ENCODE results near the gene ORC3.

The ORC3 gene

GRCh38 chr6:87664921-87665485, 75.1 kb downstream of the ORC3 start:
- TF ChIP-seq FOXM1 (IDR thresholded peaks at IDR 0.05; ENCODE audit: borderline replicate concordance, low read depth) (no peak), YY1 (IDR thresholded peaks at IDR 0.05; ENCODE audit: low read depth) (no peak), ZBTB7A (IDR thresholded peaks at IDR 0.05; ENCODE audit: low read depth) (no peak), EP300 (IDR thresholded peaks at IDR 0.05; ENCODE audit: borderline replicate concordance) (no peak), RAD21 (IDR thresholded peaks at IDR 0.05; ENCODE audit: low read depth) (no peak), TCF12 (IDR thresholded peaks at IDR 0.05; ENCODE audit: low read depth) (no peak), USF1 (IDR thresholded peaks at IDR 0.05) (no peak), NFIC (IDR thresholded peaks at IDR 0.05) (no peak)

- no peak for TF ChIP-seq USF1 (IDR thresholded peaks at IDR 0.05)
Measured at GRCh38 chr6:87667032-87667431, 77.1 kb downstream of the ORC3 start.

- TF ChIP-seq CREB1 (IDR thresholded peaks at IDR 0.05; ENCODE audit: low read depth) (no peak), USF1 (IDR thresholded peaks at IDR 0.05) (no peak), EP300 (IDR thresholded peaks at IDR 0.05; ENCODE audit: borderline replicate concordance) (no peak), RAD21 (IDR thresholded peaks at IDR 0.05; ENCODE audit: low read depth) (no peak), YY1 (IDR thresholded peaks at IDR 0.05; ENCODE audit: low read depth) (no peak), REST (IDR thresholded peaks at IDR 0.05; ENCODE audit: low read depth) (no peak), TEAD4 (IDR thresholded peaks at IDR 0.05) (no peak), NFIC (IDR thresholded peaks at IDR 0.05) (no peak), TAF1 (IDR thresholded peaks at IDR 0.05; ENCODE audit: low read depth) (no peak), ZBTB7A (IDR thresholded peaks at IDR 0.05; ENCODE audit: low read depth) (no peak), TCF12 (IDR thresholded peaks at IDR 0.05; ENCODE audit: low read depth) (no peak), CEBPB (IDR thresholded peaks at IDR 0.05) (no peak), FOXM1 (IDR thresholded peaks at IDR 0.05; ENCODE audit: borderline replicate concordance, low read depth) (no peak), EGR1 (IDR thresholded peaks at IDR 0.05) (no peak), MAX (IDR thresholded peaks at IDR 0.05) (no peak)
Measured at GRCh38 chr6:87668013-87668412, 78.1 kb downstream of the ORC3 start.

GRCh38 chr6:87669051-87669450, 79.1 kb downstream of the ORC3 start:
- TF ChIP-seq REST (IDR thresholded peaks at IDR 0.05; ENCODE audit: low read depth) (no peak), CREB1 (IDR thresholded peaks at IDR 0.05; ENCODE audit: low read depth) (no peak), EGR1 (IDR thresholded peaks at IDR 0.05) (no peak), USF1 (IDR thresholded peaks at IDR 0.05) (no peak), MAX (IDR thresholded peaks at IDR 0.05) (no peak), RAD21 (IDR thresholded peaks at IDR 0.05; ENCODE audit: low read depth) (no peak), TAF1 (IDR thresholded peaks at IDR 0.05; ENCODE audit: low read depth) (no peak), TEAD4 (IDR thresholded peaks at IDR 0.05) (no peak), CEBPB (IDR thresholded peaks at IDR 0.05) (no peak), YY1 (IDR thresholded peaks at IDR 0.05; ENCODE audit: low read depth) (no peak), TCF12 (IDR thresholded peaks at IDR 0.05; ENCODE audit: low read depth) (no peak), ZBTB7A (IDR thresholded peaks at IDR 0.05; ENCODE audit: low read depth) (no peak), NFIC (IDR thresholded peaks at IDR 0.05) (no peak)

GRCh38 chr6:87670707-87671106, 80.8 kb downstream of the ORC3 start:
- peak; percentile 76 for TF ChIP-seq TEAD4 (IDR thresholded peaks at IDR 0.05)
- TF ChIP-seq EP300 (IDR thresholded peaks at IDR 0.05; ENCODE audit: borderline replicate concordance), result no peak; the same call in 1 of the 2 replicates
- no peak for TF ChIP-seq NFIC (IDR thresholded peaks at IDR 0.05)
- peak; percentile 58 for TF ChIP-seq MAX (IDR thresholded peaks at IDR 0.05)
- no peak for TF ChIP-seq REST (IDR thresholded peaks at IDR 0.05; ENCODE audit: low read depth)
- no peak for TF ChIP-seq TCF12 (IDR thresholded peaks at IDR 0.05; ENCODE audit: low read depth)
- TF ChIP-seq ZBTB7A (IDR thresholded peaks at IDR 0.05; ENCODE audit: low read depth), result no peak
